IPS-NIHi7 (cell line): ENCODE data around the gene BCAS3.
"Not testable (repeated sequence)": the region's sequence is repeated elsewhere in the genome, so short reads cannot be mapped to it uniquely, and the experiment has no call there.

Source experiments
- DNase-seq: peaks from one replicate; pipeline ENCODE4 v3.0.0; 2012; ENCODE audit warnings: mixed read lengths; ENCODE audit errors: extremely low spot score

Gene BCAS3

DNA sequence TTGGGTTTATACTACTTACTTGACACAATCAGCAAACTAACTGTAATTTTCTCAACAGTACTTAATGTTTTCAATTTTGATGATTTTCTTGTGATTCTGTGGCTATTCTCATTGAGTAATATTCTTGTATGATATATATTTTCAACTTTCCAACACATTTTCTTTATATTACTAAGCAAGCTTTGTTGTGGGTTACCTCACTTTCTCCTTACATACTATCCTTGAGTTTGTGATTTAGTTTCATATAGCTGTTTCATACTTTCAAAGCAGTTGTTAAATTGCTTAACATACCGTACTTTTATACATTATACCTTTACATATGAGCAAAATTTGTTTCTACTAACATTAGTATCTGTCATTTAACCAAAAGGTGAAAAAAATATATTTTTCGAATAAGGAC, 197.1 kb downstream of the BCAS3 start:
- no peak for DNase-seq

DNA sequence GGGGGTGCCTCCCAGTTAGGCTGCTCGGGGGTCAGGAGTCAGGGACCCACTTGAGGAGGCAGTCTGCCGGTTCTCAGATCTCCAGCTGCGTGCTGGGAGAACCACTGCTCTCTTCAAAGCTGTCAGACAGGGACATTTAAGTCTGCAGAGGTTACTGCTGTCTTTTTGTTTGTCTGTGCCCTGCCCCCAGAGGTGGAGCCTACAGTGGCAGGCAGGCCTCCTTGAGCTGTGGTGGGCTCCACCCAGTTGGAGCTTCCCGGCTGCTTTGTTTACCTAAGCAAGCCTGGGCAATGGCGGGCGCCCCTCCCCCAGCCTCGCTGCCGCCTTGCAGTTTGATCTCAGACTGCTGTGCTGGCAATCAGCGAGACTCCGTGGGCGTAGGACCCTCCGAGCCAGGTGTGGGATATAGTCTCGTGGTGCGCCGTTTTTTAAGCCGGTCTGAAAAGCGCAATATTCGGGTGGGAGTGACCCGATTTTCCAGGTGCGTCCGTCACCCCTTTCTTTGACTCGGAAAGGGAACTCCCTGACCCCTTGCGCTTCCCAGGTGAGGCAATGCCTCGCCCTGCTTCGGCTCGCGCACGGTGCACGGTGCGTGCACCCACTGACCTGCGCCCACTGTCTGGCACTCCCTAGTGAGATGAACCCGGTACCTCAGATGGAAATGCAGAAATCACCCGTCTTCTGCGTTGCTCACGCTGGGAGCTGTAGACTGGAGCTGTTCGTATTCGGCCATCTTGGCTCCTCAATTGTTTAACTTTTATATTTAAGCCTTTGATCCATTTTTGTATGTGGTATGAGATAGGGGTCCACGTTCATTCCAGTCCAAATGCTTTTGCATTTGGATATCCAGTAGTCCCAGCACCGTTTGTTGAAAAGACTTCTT, 209.3 kb downstream of the BCAS3 start:
- not testable (repeated sequence) for DNase-seq

DNA sequence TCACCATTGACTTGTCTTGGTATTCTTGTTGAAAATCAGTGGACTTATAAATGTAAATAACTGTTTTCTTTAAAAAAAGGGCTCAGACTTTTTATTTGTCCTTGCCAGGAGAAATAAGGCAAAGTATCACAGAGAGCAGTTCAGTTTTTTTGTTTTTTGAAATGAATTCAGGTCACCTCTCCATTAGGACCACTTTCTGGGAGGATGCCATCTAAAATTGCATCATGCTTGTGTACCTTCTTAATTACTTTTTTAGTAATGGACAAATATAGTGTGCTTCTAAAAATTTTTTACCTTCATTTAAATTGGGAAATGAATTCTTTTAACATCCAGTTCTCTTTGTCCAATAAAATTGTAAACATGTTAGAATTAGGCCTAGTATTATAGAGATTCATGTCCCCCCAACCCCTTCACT, 210.0 kb downstream of the BCAS3 start:
- DNase-seq: no peak

DNA sequence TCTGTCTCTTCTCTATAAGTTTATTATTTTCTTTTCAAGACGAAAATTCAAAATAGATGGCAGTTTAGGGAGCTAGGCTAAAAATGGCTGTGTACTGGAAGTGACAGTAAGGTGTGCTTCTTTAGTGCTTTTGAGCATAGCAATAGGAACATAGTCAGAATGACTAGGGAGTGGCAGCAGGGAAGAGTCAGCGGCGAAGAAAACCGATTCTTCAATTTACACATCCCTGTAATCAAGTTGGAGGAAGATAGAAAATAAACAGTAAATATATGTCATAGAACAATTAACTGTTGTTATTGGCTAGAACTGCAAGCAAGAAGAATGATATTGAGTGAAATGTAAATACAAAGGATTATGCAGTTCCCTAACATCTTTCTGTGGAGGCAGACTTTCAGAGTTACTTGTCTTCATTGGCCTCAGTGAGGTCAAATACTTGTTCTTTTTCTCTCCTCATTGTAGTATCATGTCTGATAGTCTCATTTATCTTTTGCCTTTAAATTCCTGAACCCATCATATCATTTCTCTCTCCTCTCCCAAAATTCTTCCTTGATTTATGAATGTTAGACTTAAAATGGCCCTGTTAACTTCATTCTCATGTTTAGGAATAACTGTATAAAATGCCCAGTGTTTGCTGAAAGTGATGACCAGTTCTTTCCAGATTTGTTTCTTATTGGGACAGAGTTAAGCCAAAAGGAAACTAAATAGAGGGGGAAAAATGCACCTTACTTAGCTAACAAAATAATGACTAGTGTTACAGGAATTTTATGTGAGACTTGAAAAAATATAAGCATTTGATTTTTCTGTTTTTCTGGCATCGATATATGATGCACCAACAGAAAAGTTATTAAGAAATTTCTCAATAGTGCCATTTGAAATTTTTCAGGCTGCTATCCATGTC, 211.4 kb downstream of the BCAS3 start:
- DNase-seq: no peak

DNA sequence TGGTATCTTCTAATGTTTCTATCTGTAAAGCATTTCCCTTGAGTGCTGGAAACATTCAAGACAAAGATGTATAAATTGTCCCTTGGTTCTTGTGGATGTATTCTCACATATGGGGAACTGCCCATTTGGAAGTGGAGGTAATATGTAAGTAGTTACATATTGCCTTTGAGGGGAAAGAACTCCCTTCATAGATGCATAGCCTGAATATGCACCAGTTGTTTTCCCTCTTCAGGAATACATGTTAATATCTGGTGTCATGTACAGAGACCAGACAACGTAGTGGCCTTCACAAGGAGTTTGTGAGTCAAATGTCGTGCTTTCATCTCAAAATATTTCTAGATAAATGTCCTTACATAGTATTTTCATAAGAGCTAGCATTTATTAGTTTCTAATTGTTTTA, 213.5 kb downstream of the BCAS3 start:
- no peak for DNase-seq

DNA sequence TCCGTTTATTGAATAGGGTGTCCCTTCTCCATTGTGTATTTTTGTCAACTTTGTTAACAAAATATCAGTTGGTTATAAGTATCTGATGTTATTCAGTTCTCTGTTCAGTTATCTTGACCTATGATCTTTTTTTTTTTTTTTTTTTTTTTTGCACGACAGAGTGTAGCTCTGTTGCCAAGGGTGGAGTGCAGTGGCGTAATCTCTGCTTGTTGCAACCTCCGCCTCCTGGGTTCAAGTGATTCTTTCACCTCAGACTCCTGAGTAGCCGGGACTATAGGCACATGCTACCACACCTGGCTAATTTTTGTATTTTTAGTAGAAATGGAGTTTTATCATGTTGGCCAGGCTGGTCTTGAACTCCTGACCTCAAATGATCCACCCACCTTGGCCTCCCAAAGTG, 215.8 kb downstream of the BCAS3 start:
- no peak for DNase-seq

DNA sequence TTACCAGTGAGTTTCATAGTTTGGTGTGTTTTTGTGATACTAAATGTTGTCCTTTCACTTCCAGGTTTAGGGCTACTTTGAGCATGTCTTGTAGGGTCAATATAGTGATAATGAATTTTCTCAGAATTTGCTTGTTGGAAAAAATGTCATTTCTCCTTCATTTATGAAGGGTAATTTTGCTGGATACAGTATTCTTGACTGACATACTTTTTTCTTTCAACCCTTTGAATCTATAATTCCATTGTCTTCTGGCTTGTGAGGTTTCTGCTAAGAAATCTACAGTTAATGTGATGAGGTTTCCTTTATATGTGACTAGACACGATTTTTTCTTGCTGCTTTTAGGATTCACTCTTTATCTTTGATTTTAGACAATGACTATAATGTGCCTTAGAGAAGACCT, 219.3 kb downstream of the BCAS3 start:
- no peak for DNase-seq

DNA sequence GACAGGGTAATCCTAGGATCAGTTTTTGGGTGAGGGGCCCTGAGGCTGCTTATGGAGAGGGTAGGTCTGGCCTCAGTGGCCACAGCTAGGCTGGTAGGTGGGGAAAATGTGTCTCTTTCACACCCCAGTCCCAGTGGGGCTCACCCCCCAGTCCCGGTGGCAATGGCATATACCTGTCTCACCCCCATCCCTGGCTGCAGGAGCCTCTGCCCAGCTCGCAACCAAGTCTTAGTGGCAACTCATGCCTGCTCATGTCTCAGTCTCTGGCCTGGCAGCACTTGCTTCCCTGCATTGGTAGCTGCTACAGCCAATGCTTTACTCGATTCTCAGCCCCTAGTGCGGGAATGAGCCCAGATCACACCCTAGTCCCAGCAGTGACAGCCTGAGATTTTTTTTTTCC, 221.5 kb downstream of the BCAS3 start:
- no peak for DNase-seq

DNA sequence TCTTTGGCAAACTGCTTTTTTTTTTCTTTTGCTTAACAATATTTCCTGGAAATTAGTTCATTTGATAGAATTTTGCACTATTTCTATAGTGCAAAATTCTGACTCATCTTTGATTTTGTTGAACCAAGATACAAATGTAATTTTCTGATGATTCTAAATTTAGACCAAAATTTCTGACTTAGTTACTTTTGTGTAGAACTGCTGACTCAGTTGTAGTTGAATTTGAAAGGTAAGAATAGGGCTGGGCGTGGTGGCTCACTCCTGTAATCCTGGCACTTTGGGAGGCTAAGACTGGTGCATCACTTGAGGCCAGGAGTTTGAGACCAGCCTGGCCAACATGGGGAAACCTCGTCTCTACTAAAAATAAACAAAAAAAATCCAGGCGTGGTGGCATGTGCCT, 223.0 kb downstream of the BCAS3 start:
- DNase-seq: no peak

DNA sequence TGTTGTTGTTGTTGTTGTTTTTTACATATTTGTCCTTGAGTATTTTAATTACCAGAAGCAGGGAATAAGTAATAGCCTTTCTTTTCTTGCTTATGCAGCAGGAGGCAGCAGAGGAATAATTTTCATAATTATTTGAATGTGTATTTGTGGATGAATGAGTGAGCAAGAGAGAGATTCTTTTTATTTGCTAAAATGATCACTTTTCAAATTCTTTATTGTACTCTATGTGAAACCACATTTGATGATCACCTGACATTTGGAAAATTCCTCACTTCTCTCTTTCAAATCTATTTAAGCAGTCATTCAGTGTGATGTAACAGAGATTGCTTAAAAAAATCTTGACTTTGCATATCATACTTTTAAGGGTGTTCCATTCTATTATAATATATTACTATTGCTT, 223.6 kb downstream of the BCAS3 start:
- DNase-seq: no peak

DNA sequence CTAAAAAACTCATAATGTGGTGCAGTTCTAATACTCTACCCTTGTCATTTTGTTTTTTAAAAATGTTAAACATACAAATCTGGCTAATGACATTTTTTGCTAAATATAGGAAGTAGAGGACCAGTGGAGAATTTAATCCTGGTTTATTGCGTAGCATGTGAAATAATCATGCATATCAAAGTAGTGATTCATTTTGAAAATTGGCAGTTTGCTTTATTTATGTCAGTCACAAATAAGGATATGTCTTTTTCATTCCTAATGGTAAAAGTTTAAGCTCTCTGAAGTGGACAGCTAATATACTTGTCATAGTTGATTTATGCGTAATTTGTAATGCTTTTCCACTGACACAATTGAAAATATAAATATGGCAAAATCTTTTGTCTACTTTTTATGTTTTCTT, 224.2 kb downstream of the BCAS3 start:
- DNase-seq: no peak

DNA sequence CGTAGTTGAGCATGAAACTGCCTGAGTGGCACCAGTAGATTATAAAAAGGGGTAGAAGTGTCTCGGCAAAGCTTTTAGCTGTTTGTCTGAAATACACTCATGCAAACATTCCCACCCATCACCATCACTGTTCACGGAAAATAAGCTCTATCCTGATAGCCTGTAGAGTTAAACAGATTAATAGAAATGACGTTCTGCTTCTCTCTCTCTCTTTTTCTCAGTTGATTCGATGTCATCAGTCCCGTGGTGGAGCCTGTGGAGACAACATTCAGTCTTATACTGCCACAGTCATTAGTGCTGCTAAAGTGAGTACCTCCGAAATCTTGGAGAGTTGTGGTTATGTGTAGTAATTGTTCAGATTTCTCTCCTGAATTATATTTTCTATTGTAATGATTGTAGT, 224.7 kb downstream of the BCAS3 start:
- no peak for DNase-seq

DNA sequence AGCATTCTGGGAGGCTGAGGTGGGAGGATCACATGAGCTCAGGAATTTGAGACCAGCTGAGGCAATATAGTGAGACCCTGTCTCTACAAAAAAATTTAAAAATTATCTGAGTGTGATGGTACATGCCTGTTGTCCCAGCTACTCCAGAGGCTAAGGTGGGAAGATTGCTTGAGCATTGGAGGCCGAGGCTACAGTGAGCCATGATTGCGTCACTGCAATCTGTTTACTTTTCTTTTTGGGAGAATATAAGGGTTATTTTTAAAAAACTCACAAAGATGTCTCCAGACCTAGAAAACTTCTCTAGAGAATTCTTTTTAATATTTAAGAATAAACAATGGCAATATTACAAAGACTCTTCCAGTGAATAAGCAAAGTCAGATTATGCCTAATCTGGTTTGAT, 226.9 kb downstream of the BCAS3 start:
- DNase-seq: no peak

DNA sequence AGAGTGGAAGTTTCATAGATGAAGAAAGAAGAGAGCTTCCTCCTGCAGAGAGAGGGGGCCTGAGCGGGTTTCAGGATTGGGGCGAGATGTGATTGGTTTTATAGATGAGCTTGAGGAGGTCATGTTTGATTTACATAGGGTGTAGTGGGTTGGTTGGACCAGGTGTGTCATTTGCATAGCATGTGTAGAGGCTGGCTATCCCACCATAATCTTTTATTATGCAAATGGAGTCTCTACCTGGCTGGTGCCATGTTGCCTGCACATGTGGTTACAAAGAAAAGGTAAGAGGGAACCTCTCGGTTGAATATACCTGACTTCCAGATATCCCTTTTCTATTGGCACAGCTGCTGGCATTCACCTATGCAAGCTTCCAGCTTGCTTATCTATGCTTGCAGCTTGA, 228.1 kb downstream of the BCAS3 start:
- DNase-seq: no peak

DNA sequence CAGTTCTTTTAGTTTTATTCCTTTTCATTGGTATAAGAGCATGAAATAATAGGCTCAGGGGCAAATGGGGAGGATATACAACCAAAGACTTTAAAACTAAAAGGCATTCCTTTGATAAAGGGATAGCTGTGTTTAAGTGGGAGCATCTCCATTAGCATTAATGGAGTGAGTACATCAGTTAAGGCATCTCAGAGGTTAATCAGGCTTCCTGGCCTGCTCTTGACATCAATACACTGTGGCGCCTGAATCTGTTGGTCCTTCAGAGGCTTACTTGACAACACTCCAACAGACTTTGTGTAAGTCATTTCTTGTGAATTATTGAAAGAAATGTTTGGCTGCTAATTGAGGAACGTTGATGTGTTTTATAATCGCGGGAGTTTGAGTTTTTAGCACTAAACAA, 230.7 kb downstream of the BCAS3 start:
- no peak for DNase-seq

DNA sequence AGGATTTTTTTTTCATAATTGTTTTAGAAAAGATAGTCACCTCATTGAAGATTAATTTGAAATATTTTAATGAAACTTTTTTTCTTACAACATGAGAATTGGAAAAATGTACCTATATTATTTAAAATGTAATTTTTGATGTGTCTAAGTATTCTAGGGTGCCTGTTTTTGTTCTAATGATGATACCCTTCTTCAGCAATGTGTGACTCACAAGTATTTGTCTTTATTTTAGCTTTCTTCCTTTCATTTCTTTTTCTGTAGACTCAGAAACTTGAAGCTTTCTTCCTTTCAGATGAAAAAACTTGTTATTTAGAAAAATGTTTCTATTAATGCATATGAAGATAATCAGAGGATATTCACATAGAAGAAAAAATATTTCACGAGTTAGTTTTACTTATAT, 231.8 kb downstream of the BCAS3 start:
- DNase-seq: no peak

DNA sequence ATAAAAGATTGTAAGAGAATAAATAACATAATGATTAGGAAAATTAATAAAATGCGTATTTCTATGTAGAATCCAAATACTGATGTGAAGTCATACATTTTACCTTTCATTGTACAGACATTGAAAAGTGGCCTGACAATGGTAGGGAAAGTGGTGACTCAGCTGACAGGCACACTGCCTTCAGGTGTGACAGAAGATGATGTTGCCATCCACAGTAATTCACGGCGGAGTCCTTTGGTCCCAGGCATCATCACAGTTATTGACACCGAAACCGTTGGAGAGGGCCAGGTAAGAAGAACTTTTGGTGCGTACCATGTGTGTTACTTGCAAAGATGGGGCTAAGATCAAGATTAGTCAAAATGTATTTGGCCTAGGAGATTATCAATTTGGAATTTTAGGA, 232.8 kb downstream of the BCAS3 start:
- no peak for DNase-seq

DNA sequence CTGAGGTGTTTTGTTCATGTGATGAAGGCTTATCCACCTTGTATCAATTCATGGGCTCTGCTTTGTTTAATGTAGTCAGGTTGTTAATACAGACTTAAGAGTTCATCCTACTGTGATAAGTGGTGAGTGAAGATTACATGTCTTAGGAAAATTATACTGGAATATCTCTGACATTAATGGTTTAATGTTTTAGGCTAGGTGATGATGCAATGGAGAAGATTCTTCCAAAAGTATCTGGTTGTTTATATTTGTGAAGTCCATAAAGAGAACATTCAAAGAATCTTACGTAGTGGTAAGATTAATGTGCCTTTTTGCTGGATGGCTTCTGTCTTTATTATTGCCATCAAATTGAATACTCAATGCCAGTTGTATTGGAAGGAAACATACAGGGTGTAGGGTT, 236.4 kb downstream of the BCAS3 start:
- DNase-seq: no peak

DNA sequence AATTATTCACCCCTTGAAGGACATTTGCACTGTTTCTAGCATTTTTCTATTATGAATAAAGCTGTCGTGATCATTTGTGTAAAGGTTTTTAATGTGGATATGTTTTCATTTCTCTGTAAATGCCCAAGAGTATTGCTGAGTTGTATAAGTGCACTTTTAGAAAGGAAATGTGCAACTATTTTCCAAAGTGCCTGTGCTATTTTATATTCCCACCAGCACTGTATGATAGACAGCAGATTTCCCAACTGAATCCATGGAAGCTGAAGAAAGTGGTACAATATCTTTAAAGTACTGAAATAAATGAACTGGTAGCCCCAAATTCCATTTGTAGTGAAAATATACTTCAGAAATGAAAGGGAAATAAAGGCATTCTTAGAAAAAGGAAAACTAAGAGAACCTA, 238.4 kb downstream of the BCAS3 start:
- no peak for DNase-seq

DNA sequence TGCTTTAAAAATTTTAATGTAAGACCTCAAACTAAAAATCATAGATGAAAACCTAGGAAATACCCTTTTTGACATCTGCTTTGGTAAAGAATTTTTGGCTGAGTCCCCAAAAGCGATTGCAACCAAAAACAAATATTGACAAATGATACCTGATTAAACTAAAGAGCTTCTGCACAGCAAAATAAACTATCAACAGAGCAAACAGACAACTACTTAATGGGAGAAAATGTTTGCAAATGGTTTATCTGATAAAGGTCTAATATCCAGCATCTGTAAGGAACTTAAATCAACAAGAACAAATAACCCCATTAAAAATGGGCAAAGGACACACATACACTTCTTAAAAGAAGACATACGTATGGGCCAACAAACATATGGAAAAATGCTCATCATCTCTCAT, 242.5 kb downstream of the BCAS3 start:
- no peak for DNase-seq

DNA sequence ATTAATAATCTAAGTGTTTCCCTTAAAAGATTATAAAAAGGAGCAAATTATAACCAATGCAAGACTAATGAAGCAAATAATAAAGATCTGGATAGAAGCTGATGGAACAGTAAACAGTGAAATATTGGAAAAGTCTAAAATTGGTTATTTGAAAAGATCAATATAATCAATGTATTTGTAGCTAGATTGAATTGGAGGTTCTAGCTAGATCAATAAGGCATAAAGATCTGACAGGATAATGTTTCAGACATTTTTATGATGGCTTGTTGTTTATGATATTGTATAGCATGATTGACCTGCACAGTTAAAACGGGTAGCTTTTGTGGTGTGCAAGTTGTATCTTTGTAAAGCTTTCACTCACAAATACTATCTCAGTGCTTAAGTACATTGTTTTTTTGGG, 245.3 kb downstream of the BCAS3 start:
- DNase-seq: no peak

DNA sequence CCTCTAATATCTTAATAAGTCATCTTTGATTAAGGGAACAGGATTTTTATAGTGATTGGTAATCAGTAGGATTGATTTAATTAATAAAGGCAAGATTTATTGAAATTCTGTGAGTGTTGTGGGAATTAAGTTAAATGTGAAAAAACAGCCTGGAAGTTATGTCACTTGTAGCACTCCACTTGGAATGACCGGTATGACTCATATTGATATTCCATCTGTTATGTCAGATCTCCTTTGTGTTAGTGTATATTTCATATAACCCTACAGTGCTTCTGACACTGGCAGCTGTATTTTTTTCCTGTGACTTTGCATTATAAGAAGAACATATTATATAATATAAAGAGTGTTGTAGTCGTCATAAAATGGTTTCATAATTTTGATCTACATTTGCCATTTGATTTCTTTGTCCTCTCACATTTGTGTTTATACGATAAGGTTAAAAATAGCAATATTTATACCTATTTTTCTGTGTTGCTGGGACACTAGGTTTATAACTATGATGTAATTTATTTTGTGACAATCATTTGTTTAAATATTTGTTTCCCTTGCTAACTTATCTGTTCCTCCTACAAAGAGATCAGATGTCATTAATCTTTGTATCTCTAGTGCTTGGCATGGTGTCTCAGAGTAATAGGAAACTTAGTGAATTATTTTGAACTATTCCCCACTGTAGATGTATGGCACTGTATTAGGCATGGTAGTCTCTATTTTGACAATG, 249.0 kb downstream of the BCAS3 start:
- DNase-seq: no peak
